NCI-H510A (cell line): ENCODE results near the gene STIL.
"Not testable (repeated sequence)": the region's sequence is repeated elsewhere in the genome, so short reads cannot be mapped to it uniquely, and the experiment has no call there.

Experiments
- DNase-seq: peaks from one replicate; lab custom pipeline; 2025; lab: John Stamatoyannopoulos, UW

STIL gene

GRCh38 chr1:47319968-47320367 is 6.0 kb upstream of the STIL start:
- DNase-seq, result not testable (repeated sequence)

DNA sequence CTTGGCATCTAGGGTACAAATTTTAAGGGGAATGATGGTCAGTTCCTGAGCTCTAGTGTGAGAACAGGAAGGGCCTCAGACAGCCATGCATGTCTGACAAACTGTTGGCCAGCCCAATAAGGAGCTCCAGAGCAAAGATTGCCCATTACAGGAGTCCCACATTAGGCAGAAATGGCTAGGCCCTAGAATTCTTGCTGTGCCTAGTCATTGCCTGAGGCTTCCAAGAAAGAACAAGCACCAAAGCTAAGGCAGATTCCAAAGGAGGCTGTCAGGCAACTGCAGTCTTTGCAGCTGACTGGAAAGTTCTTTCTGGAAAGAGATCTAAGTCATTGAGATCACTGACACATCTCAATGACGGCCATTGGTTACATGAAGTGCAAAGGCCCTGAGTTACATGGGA is 3.9 kb upstream of the STIL start:
- DNase-seq, result no peak

GRCh38 chr1:47309427-47309826 is 4.5 kb downstream of the STIL start:
- no peak for DNase-seq

DNA sequence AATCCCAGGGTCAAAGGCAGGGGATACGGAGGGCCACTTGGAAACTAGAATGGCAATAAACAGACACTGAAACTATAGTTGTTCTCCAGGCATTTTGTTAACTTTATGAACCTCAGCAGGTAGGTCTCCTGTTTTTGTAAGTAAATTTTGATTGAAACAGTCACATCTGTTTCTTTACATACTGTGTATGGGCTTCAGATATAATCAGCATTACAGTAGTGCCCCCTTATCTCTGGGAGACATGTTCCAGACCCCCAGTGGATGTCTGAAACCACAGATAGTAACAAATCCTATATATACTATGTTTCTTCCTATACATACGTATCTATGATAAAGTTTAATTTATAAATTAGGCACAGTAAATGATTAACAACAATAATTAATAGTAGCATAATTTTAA is 11.5 kb downstream of the STIL start:
- no peak for DNase-seq

- DNase-seq, result no peak
These were observed 15.8 kb downstream of the STIL start for GRCh38 chr1:47298025-47298699.

GRCh38 chr1:47295579-47295978 is 18.4 kb downstream of the STIL start:
- no peak for DNase-seq

GRCh38 chr1:47294863-47295262 is 19.1 kb downstream of the STIL start:
- DNase-seq, result not testable (repeated sequence)

GRCh38 chr1:47288116-47288515 is 25.8 kb downstream of the STIL start:
- not testable (repeated sequence) for DNase-seq

DNA sequence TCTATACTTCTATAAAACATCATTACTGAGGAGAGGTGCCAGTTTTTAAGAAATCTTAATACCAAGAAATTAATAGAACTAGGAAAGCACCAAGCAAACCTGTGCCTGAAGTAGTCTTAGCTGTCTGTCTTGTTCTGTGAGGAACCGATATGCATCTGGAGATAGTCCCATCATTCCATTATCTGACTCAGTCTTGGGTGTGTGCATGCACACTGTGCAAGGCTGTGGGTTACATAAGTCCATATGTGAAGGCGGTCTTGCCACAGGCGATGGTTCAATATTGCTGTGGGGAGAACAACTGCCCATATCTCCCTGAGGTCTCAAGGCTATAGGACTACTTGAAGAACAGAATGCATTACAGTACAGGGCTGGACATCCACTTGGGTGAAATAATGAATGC is 33.8 kb downstream of the STIL start:
- no peak for DNase-seq

GRCh38 chr1:47276850-47277249 is 37.1 kb downstream of the STIL start:
- no peak for DNase-seq

DNA sequence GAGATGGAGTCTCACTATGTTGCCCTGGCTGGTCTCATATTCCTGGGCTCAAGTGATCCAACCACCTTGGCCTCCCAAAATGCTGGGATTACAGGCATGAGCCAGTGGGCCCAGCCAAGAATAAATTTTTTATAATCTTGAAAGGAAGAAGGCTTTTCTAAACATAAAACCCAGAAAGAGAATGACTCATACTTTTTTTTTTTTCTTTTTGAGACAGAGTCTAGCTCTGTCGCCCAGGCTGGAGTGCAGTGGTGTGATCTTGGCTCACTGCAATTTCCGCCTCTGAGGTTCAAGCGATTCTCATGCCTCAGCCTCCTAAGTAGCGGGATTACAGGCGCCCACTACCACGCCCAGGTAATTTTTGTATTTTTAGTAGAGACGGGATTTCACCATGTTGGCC is 38.1 kb downstream of the STIL start:
- DNase-seq, result not testable (repeated sequence)

DNA sequence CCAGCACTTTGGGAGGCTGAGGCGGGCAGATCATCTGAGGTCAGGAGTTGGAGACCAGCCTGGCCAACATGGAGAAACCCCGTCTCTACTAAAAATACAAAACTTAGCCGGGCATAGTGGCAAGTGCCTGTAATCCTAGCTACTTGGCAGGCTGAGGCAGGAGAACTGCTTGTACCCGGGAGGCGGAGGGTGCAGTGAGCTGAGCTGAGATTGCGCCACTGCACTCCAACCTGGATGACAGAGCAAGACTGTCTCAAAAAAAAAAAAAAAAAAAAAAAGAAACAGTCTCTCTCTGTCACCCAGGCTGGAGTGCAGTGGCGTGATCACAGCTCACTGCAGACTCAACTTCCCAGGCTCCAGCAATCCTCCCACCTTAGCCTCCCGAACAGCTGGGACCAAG is 48.4 kb downstream of the STIL start:
- not testable (repeated sequence) for DNase-seq

- no peak for DNase-seq
These were observed 51.0 kb downstream of the STIL start for GRCh38 chr1:47262787-47263413.

DNA sequence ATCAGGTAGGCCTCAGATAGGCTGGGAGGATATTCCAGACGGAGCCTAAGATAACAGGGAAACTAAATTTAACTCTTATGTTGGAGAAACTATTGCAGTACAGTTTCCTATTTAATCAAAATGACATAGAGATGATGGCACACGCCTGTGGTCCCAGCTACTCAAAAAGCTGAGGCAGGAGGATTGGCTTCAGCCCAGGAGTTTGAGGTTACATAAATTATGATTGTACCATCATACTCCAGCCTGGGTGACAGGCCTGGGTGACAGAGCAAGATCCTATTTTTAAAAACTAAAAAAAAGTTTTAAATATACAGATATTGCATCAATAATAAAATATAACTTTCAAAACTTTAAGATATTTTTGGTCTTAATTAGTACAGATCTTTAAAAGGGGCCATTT is 56.7 kb downstream of the STIL start:
- DNase-seq, result no peak

DNA sequence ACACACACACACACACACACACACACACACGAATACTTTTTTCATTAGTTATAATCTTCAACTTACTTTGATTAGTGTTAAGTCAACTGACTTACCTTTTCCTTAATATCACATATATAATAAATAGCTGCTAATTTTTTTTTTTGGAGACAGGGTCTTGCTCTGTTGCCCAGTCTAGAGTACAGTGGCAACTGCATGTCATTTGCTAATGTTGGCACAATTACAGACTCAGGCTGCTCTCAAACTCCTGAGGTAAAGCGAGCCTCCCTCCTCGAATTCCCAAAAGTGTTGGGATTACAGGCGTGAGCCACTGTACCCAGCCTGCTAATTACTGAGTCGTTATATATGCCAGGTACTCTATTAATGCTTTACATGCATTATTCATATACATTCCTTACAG is 61.2 kb downstream of the STIL start:
- no peak for DNase-seq

GRCh38 chr1:47252369-47252768 is 61.6 kb downstream of the STIL start:
- DNase-seq, result no peak

- no peak for DNase-seq
These were observed 64.2 kb downstream of the STIL start for GRCh38 chr1:47249755-47250154.

DNA sequence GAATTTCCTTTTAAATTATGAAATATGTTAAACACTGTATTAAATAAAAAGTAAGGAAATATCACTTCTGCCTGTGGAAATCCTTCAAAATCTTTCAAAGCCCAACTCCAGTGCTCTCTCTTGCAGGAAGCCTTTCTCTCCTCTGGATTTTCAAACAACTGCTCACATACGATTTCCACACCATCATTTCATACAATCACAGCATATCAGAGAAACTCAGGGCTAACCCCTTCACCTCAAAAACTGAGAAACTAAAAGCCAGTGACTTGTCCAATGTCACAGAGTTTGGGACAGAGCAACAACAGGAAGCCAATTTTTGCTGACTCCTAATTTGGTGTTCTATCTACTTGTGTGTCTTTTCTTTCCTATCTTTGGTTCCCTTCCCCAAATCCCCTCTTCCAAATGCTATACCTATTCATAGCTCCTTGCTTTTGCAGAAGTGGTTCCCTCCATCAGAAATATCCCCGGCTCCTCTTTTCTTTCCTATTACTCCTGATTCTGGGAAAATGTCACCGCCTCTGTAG is 69.5 kb downstream of the STIL start:
- DNase-seq, result no peak

- no peak for DNase-seq
These were observed 70.0 kb downstream of the STIL start for GRCh38 chr1:47243910-47244309.

GRCh38 chr1:47241114-47242113 is 72.5 kb downstream of the STIL start:
- no peak for DNase-seq

GRCh38 chr1:47238935-47239592 is 74.9 kb downstream of the STIL start:
- DNase-seq, result no peak

- no peak for DNase-seq
These were observed 78.1 kb downstream of the STIL start for GRCh38 chr1:47235806-47236205.
